Fibroblast of the aortic adventitia (primary cell): Measurements from ENCODE around the gene MSH3. TPM values are rescaled to one million over a fixed set of nuclear protein-coding genes. Genes with fewer than 3 reads are reported as not detected.

Source experiments
- DNase-seq: peaks from one replicate; pipeline ENCODE4 v3.0.0-alpha.2; 2010; ENCODE audit warnings: low read depth
- H3K4me3 ChIP-seq: 2 replicates; pipeline ENCODE4 v1.5.1; 2011; ENCODE audit warnings: low read depth, mild to moderate bottlenecking, control low read depth, low read length, moderate library complexity
- CTCF ChIP-seq: IDR thresholded peaks from 2 replicates; pipeline ENCODE4 v1.5.1; 2011; ENCODE audit warnings: mild to moderate bottlenecking, low read length, control low read depth, inconsistent platforms; ENCODE audit not compliant: insufficient read depth
- total RNA-seq: library from RNA; depleted of rRNA; stranded (reverse); fragments of >200 nt; gene quantifications from 2 replicates; pipeline ENCODE4 v1.2.3, GENCODE V29; 2012; ENCODE audit warnings: low replicate concordance

MSH3 gene
- total RNA-seq, 1 donor, result 25.0 TPM

- no peak overlapping the region for H3K4me3 ChIP-seq
- TF ChIP-seq CTCF, result no peak
- no peak for DNase-seq
Observed at GRCh38 chr5:80904533-80905187, 250.2 kb downstream of the MSH3 start.

DNA sequence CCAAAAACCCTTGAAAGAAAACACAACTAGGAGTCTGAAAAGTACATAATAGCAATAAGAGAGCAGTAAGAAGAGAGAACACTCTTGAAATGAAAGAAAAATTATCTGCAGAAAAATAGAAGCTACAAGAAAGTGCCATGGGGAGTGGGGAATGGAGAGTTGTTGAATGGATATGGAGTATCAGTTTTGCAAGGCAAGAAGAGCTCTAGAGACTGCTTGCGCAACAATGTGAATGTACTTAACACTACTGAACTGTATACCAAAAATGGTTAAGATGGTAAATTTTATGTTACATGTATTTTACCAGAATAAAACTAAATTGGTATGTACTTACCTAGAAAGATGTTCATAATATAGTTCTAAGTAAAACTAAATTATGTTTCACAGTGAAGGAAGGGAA lies 251.0 kb downstream of the MSH3 start:
- no peak for TF ChIP-seq CTCF
- DNase-seq, result no peak
- no peak overlapping the region for H3K4me3 ChIP-seq

DNA sequence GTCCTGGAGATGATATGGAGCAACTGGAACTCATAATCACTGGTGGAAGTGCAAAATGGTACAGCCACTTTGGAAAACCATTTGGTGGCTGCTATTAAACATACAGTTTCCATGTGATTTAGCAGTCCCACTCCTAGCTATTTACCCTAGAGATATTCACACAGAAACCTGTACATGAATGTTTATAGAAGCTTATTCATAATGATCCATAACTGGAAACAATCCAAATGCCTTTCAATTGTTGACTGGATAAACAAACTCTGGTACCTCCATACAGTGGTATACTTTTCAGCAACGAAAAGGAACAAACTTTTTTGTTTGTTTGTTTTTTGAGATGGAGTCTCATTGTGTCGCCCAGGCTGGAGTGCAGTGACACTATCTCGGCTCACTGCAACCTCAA lies 258.0 kb downstream of the MSH3 start:
- no peak for TF ChIP-seq CTCF
- no peak for DNase-seq
- no peak overlapping the region for H3K4me3 ChIP-seq

DNA sequence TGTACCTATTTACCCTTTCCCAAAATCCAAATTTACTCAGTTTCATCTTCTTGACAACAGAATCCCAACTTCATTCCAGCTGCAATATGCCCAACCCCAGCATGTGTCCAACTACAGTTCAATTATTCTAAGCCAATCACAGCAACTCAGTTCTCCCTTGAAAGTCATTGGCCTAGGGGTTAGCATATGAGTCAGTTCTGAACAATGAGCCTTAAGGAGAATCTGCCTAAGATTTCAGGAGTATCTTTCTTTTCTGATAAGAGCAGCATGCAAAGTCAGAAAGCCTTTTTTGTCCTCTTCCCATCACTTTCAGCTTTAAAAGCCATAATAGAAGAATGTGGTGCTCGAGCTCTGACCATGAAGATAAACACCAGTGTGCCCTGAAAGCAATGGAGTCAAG lies 261.3 kb downstream of the MSH3 start:
- peak; percentile 58 for DNase-seq
- TF ChIP-seq CTCF, result no peak
- H3K4me3 ChIP-seq, result no peak overlapping the region

GRCh38 chr5:80916676-80917075 lies 262.2 kb downstream of the MSH3 start:
- peak; percentile 50 for DNase-seq
- no peak for TF ChIP-seq CTCF
- H3K4me3 ChIP-seq, result no peak overlapping the region

GRCh38 chr5:80917631-80918030 lies 263.2 kb downstream of the MSH3 start:
- no peak for TF ChIP-seq CTCF
- H3K4me3 ChIP-seq, result no peak overlapping the region
- no peak for DNase-seq

DNA sequence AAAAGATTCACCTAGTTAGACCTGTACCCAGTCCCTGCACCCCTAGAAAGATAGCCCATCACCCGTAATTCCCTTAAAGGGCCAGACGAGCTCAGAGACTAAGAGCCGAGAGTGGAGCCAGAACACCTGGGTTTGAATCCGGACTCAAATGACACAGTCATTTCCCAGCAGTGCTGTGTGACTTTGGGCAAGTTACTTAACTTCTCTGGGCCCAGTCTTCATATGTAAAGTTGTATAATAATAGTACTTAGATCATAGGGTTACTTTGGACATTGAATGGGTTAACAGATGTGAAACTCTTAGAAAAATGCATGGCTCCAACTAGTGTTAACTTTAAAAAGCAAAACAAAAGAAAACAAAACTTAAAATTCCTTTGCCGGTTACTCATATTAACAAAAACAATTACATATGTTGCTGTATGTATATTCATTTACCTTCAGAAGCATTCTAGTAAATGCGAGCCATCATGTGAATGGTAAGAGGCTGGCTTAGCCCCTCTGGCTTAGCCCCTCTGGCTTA lies 265.3 kb downstream of the MSH3 start:
- DNase-seq, result no peak
- no peak overlapping the region for H3K4me3 ChIP-seq
- no peak for TF ChIP-seq CTCF
